OCI-LY7 (cell line): Measurements from ENCODE around the gene PLN. TPM values are rescaled to one million over a fixed set of nuclear protein-coding genes. Genes with fewer than 3 reads are reported as not detected.

Source experiments
- BruUV-seq: library from RNA; stranded (reverse); fragments of 400-500 nt; replicated peaks from 2 replicates; lab custom pipeline; 2021; lab: Mats Ljungman, UMichigan
- CTCF ChIA-PET: fragments of 300-600 bp; sonication (Branson Sonifier 250); formaldehyde crosslinking; loops from one replicate; lab custom pipeline; 2022; ENCODE audit warnings: antibody characterized with exemption; ENCODE audit not compliant: unreplicated experiment; lab: Charles Lee
- POLR2A ChIA-PET: fragments of 300-600 bp; sonication (Branson Sonifier 250); formaldehyde crosslinking; loops from one replicate; lab custom pipeline; 2022; ENCODE audit warnings: antibody characterized with exemption; lab: Charles Lee
- DNase-seq: peaks from one replicate; pipeline ENCODE4 v3.0.0-alpha.2; 2015; ENCODE audit warnings: low spot score
- H2AFZ ChIP-seq: fragments of 200-600 bp; sonication (generic), shearing (Covaris generic); 2 replicates; pipeline ENCODE4 v1.6.1; 2014; ENCODE audit warnings: mild to moderate bottlenecking, antibody characterized with exemption, low read length, moderate library complexity
- H3K27ac ChIP-seq: fragments of 200-600 bp; sonication (generic); 2 replicates; pipeline ENCODE4 v1.5.1; 2014; ENCODE audit warnings: mixed run types, low read depth, mild to moderate bottlenecking, moderate library complexity, low read length, inconsistent platforms; ENCODE audit not compliant: poor library complexity, severe bottlenecking
- H3K36me3 ChIP-seq: fragments of 200-600 bp; sonication (generic); 2 replicates; pipeline ENCODE4 v1.6.1; 2014; ENCODE audit warnings: mild to moderate bottlenecking, antibody characterized with exemption, low read length, moderate library complexity, mixed read lengths; ENCODE audit not compliant: insufficient read depth
- H3K4me1 ChIP-seq: fragments of 200-600 bp; sonication (generic); 2 replicates; pipeline ENCODE4 v1.5.1; 2014; ENCODE audit warnings: mild to moderate bottlenecking, low read length; ENCODE audit not compliant: insufficient read depth, poor library complexity, severe bottlenecking
- H3K4me2 ChIP-seq: fragments of 200-600 bp; sonication (generic); 2 replicates; pipeline ENCODE4 v1.6.1; 2014; ENCODE audit warnings: mild to moderate bottlenecking, low read length
- H3K4me3 ChIP-seq: fragments of 200-600 bp; sonication (generic); 2 replicates; pipeline ENCODE4 v1.5.1; 2014; ENCODE audit warnings: mild to moderate bottlenecking, low read depth, low read length; ENCODE audit not compliant: poor library complexity, severe bottlenecking
- H3K79me2 ChIP-seq: fragments of 200-600 bp; sonication (generic); 2 replicates; pipeline ENCODE4 v1.6.1; 2016; ENCODE audit warnings: low read depth, mild to moderate bottlenecking, low read length, moderate library complexity, mixed read lengths; ENCODE audit not compliant: insufficient read depth
- H3K9me2 ChIP-seq: fragments of 200-600 bp; sonication (generic); 2 replicates; pipeline ENCODE4 v1.6.1; 2016; ENCODE audit warnings: mild to moderate bottlenecking, low read length, mixed read lengths; ENCODE audit not compliant: insufficient read depth
- H3K9me3 ChIP-seq: fragments of 200-600 bp; sonication (generic); 2 replicates; pipeline ENCODE4 v1.6.1; 2014; ENCODE audit warnings: mild to moderate bottlenecking, mixed run types, low read length, mixed read lengths
- H4K20me1 ChIP-seq: fragments of 200-600 bp; sonication (generic); 2 replicates; pipeline ENCODE4 v1.6.1; 2014; ENCODE audit warnings: mild to moderate bottlenecking, antibody characterized with exemption, low read length, moderate library complexity, mixed read lengths; ENCODE audit not compliant: insufficient read depth
- CTCF ChIP-seq: fragments of 200-600 bp; sonication (generic); conservative IDR thresholded peaks from 2 replicates; pipeline ENCODE4 v1.5.1; 2014; ENCODE audit warnings: mild to moderate bottlenecking, antibody characterized with exemption, low read length, moderate library complexity, mixed read lengths
- EZH2phosphoT487 ChIP-seq: fragments of 200-600 bp; sonication (generic); IDR thresholded peaks from 2 replicates; pipeline ENCODE4 v1.6.1; 2018; ENCODE audit warnings: low read depth, borderline replicate concordance, mild to moderate bottlenecking, mixed run types, antibody characterized with exemption, low read length, moderate library complexity, mixed read lengths
- intact Hi-C: fragments of 100-400 bp; cut with micrococcal nuclease; formaldehyde crosslinking; loops from one replicate; pipeline ENCODE4 v1.10.0; 2022; ENCODE audit not compliant: unreplicated experiment
- total RNA-seq, 2 experiments: library from RNA; depleted of rRNA in 1 of 2; stranded (reverse); fragments of >200 nt in 1 of 2; shearing (Covaris generic) in 1 of 2; gene quantifications; 2 replicates each; pipeline ENCODE4 v1.2.3, GENCODE V29; 2014 to 2022

PLN gene
- total RNA-seq, 2 experiments from 2014 or later, result not detected

- BruUV-seq, result no TSS peak
- Histone ChIP-seq H4K20me1 (0 out of 2 replicates have a peak, but pooled peaks cover 5% of the 10 kb centered on the region), H3K79me2 (no peaks in the 10 kb centered on the region), H3K4me2 (no peak overlapping the region), H3K4me3 (no peak overlapping the region), H3K9me2 (no peaks in the 10 kb centered on the region), H3K4me1 (no peaks in the 10 kb centered on the region), H3K27ac (no peak overlapping the region), H2AFZ (no peak overlapping the region), H3K9me3 (no peaks in the 10 kb centered on the region), H3K36me3 (no peaks in the 10 kb centered on the region)
- intact Hi-C loops, result no loop called here
- ChIA-PET CTCF (no interaction called here), POLR2A (interaction anchor here (0.7 kb wide), 1 partner anchor 10 kb away, joined by 3 read pairs; no protein-coding TSS in a partner anchor)
- DNase-seq, result no peak
- TF ChIP-seq EZH2phosphoT487, result no peak
- no peak for TF ChIP-seq CTCF
Measured at GRCh38 chr6:118524686-118525085, 23.4 kb upstream of the PLN start.

- intact Hi-C loops, result no loop called here
- BruUV-seq, result no TSS peak
- TF ChIP-seq EZH2phosphoT487 (no peak), CTCF (no peak)
- Histone ChIP-seq H2AFZ (no peak overlapping the region), H3K4me2 (no peak overlapping the region), H3K4me1 (no peaks in the 10 kb centered on the region), H3K4me3 (no peak overlapping the region), H4K20me1 (0 out of 2 replicates have a peak, but pooled peaks cover 5% of the 10 kb centered on the region), H3K27ac (no peak overlapping the region), H3K9me2 (no peaks in the 10 kb centered on the region), H3K36me3 (no peaks in the 10 kb centered on the region), H3K9me3 (no peaks in the 10 kb centered on the region), H3K79me2 (no peaks in the 10 kb centered on the region)
- ChIA-PET CTCF (no interaction called here), POLR2A (interaction anchor here (0.6 kb wide), 1 partner anchor 252 kb away, joined by 4 read pairs; no protein-coding TSS in a partner anchor)
- no peak for DNase-seq
Measured at GRCh38 chr6:118525913-118526780, 21.9 kb upstream of the PLN start.

GRCh38 chr6:118528129-118528528 lies 20.0 kb upstream of the PLN start:
- Histone ChIP-seq H3K79me2 (no peaks in the 10 kb centered on the region), H3K9me2 (no peaks in the 10 kb centered on the region), H3K4me2 (no peak overlapping the region), H2AFZ (no peak overlapping the region), H3K27ac (no peak overlapping the region), H3K9me3 (no peaks in the 10 kb centered on the region), H3K36me3 (no peaks in the 10 kb centered on the region), H3K4me1 (no peaks in the 10 kb centered on the region), H3K4me3 (no peak overlapping the region), H4K20me1 (0 out of 2 replicates have a peak, but pooled peaks cover 5% of the 10 kb centered on the region)
- CTCF ChIA-PET, result no interaction called here
- no peak for DNase-seq
- intact Hi-C loops, result no loop called here
- BruUV-seq, result no TSS peak
- POLR2A ChIA-PET, result interaction anchor here (0.9 kb wide), 1 partner anchor 17 kb away, joined by 4 read pairs; no protein-coding TSS in a partner anchor
- TF ChIP-seq CTCF, result no peak
